ENCODE data around the gene GIMAP1.
A peak's percentile ranks its signal among the peaks of the same experiment; 100 is the strongest.
"Not testable (repeated sequence)": the region's sequence is repeated elsewhere in the genome, so short reads cannot be mapped to it uniquely, and the experiment has no call there.

GIMAP1 gene

GRCh38 chr7:150716368-150716767 lies at the start of gene GIMAP1:
Gene GIMAP1 (plus strand): TSS chr7:150716613. CDS start chr7:150719048, 2,435 bp downstream.
- DNase-seq (peak; percentile 58), ATAC-seq (peak; percentile 83)
- peak within 1 kb of the TSS; percentile 95 for H3K4me3 Mint-ChIP-seq
- peaks cover 14% of the 10 kb centered on the region for H3K9me3 Mint-ChIP-seq
- H3K4me1 Mint-ChIP-seq = peaks cover 64% of the 10 kb centered on the region
- peak within 1 kb of the TSS; percentile 90 for H3K27ac Mint-ChIP-seq
- no peaks in the 10 kb centered on the region for H3K27me3 Mint-ChIP-seq
- H3K36me3 Mint-ChIP-seq (ENCODE audit: low read depth) = peaks cover 40% of the 10 kb centered on the region

GRCh38 chr7:150668472-150668911 lies 47.9 kb upstream of the GIMAP1 start:
- H3K9me3 Mint-ChIP-seq = peaks cover 18% of the 10 kb centered on the region
- no peaks in the 10 kb centered on the region for H3K27me3 Mint-ChIP-seq
- peak overlapping the region; percentile 99 for H3K27ac Mint-ChIP-seq
- ATAC-seq (peak; percentile 83), DNase-seq (peak; percentile 62)
- peak overlapping the region; percentile 56 for H3K4me3 Mint-ChIP-seq
- peaks cover 24% of the 10 kb centered on the region for H3K36me3 Mint-ChIP-seq (ENCODE audit: low read depth)
- peaks cover 85% of the 10 kb centered on the region for H3K4me1 Mint-ChIP-seq

GRCh38 chr7:150668977-150669376 lies 47.4 kb upstream of the GIMAP1 start:
- peaks cover 18% of the 10 kb centered on the region for H3K9me3 Mint-ChIP-seq
- ATAC-seq (no peak), DNase-seq (no peak)
- H3K4me3 Mint-ChIP-seq = peak overlapping the region; percentile 16
- H3K4me1 Mint-ChIP-seq = peaks cover 80% of the 10 kb centered on the region
- peaks cover 27% of the 10 kb centered on the region for H3K36me3 Mint-ChIP-seq (ENCODE audit: low read depth)
- no peaks in the 10 kb centered on the region for H3K27me3 Mint-ChIP-seq
- H3K27ac Mint-ChIP-seq = peak overlapping the region; percentile 99

GRCh38 chr7:150671798-150672585 lies 44.4 kb upstream of the GIMAP1 start:
- Mint-ChIP-seq H3K27ac (peak overlapping the region; percentile 22), H3K9me3 (peaks cover 22% of the 10 kb centered on the region), H3K4me1 (peaks cover 73% of the 10 kb centered on the region), H3K36me3 (ENCODE audit: low read depth) (peaks cover 23% of the 10 kb centered on the region)
- not testable (repeated sequence) for H3K27me3 Mint-ChIP-seq, DNase-seq, ATAC-seq, H3K4me3 Mint-ChIP-seq

GRCh38 chr7:150675714-150676113 lies 40.7 kb upstream of the GIMAP1 start:
- no peak for DNase-seq
- peaks cover 66% of the 10 kb centered on the region for H3K4me1 Mint-ChIP-seq
- no peak overlapping the region for H3K4me3 Mint-ChIP-seq
- no peaks in the 10 kb centered on the region for H3K27me3 Mint-ChIP-seq
- peak overlapping the region; percentile 32 for H3K27ac Mint-ChIP-seq
- peaks cover 19% of the 10 kb centered on the region for H3K9me3 Mint-ChIP-seq
- H3K36me3 Mint-ChIP-seq (ENCODE audit: low read depth) = peaks cover 24% of the 10 kb centered on the region
- ATAC-seq = no peak

- not testable (repeated sequence) for H3K27me3 Mint-ChIP-seq, DNase-seq, ATAC-seq
- Mint-ChIP-seq H3K36me3 (ENCODE audit: low read depth) (peaks cover 26% of the 10 kb centered on the region), H3K4me1 (peaks cover 66% of the 10 kb centered on the region), H3K4me3 (peak overlapping the region; percentile 44), H3K9me3 (peaks cover 19% of the 10 kb centered on the region), H3K27ac (peak overlapping the region; percentile 76)
Observed at GRCh38 chr7:150676276-150676675, 40.1 kb upstream of the GIMAP1 start.

- peak overlapping the region; percentile 76 for H3K27ac Mint-ChIP-seq
- peak; percentile 20 for ATAC-seq
Observed at GRCh38 chr7:150676854-150677253, 39.6 kb upstream of the GIMAP1 start.

GRCh38 chr7:150678601-150679000 lies 37.8 kb upstream of the GIMAP1 start:
- peaks cover 24% of the 10 kb centered on the region for H3K36me3 Mint-ChIP-seq (ENCODE audit: low read depth)
- not testable (repeated sequence) for ATAC-seq
- H3K27ac Mint-ChIP-seq = peak overlapping the region; percentile 61

More at GRCh38 chr7:150676854-150677253, 39.6 kb upstream of the GIMAP1 start:
- Mint-ChIP-seq H3K9me3 (peaks cover 19% of the 10 kb centered on the region), H3K4me3 (peak overlapping the region; percentile 44), H3K4me1 (peaks cover 68% of the 10 kb centered on the region), H3K36me3 (ENCODE audit: low read depth) (peaks cover 29% of the 10 kb centered on the region)
- H3K27me3 Mint-ChIP-seq, DNase-seq: not testable (repeated sequence)

GRCh38 chr7:150680364-150680763 lies 36.0 kb upstream of the GIMAP1 start:
- not testable (repeated sequence) for ATAC-seq, H3K4me3 Mint-ChIP-seq, H3K27me3 Mint-ChIP-seq, H3K27ac Mint-ChIP-seq, DNase-seq
- Mint-ChIP-seq H3K4me1 (peaks cover 85% of the 10 kb centered on the region), H3K36me3 (ENCODE audit: low read depth) (peaks cover 21% of the 10 kb centered on the region), H3K9me3 (peaks cover 13% of the 10 kb centered on the region)

More at GRCh38 chr7:150678601-150679000, 37.8 kb upstream of the GIMAP1 start:
- peak overlapping the region; percentile 58 for H3K4me3 Mint-ChIP-seq
- H3K4me1 Mint-ChIP-seq = peaks cover 75% of the 10 kb centered on the region
- peaks cover 16% of the 10 kb centered on the region for H3K9me3 Mint-ChIP-seq
- DNase-seq = peak; percentile 41
- not testable (repeated sequence) for H3K27me3 Mint-ChIP-seq

- Mint-ChIP-seq H3K9me3 (peaks cover 20% of the 10 kb centered on the region), H3K4me1 (peaks cover 73% of the 10 kb centered on the region), H3K27me3 (no peaks in the 10 kb centered on the region), H3K36me3 (ENCODE audit: low read depth) (peaks cover 49% of the 10 kb centered on the region), H3K4me3 (peak within 1 kb of the TSS; percentile 94), H3K27ac (peak within 1 kb of the TSS; percentile 98)
- DNase-seq (no peak), ATAC-seq (peak; percentile 88)
Observed at GRCh38 chr7:150685219-150686029, 31.0 kb upstream of the GIMAP1 start, which contains the start of gene GIMAP2. Gene GIMAP2 (plus strand): TSS chr7:150685706. CDS start chr7:150687060, 1,354 bp downstream.

- H3K36me3 Mint-ChIP-seq (ENCODE audit: low read depth) = peaks cover 54% of the 10 kb centered on the region
- peaks cover 27% of the 10 kb centered on the region for H3K9me3 Mint-ChIP-seq
- H3K4me1 Mint-ChIP-seq = peaks cover 72% of the 10 kb centered on the region
- peak overlapping the region; percentile 98 for H3K27ac Mint-ChIP-seq
- H3K27me3 Mint-ChIP-seq = no peaks in the 10 kb centered on the region
- DNase-seq = no peak
- no peak for ATAC-seq
- H3K4me3 Mint-ChIP-seq = peak overlapping the region; percentile 94
Observed at GRCh38 chr7:150686030-150686631, 30.3 kb upstream of the GIMAP1 start.

GRCh38 chr7:150688630-150689029 lies 27.8 kb upstream of the GIMAP1 start:
- Mint-ChIP-seq H3K4me1 (peaks cover 54% of the 10 kb centered on the region), H3K27me3 (no peaks in the 10 kb centered on the region), H3K4me3 (peak overlapping the region; percentile 94), H3K27ac (peak overlapping the region; percentile 98), H3K36me3 (ENCODE audit: low read depth) (peaks cover 67% of the 10 kb centered on the region), H3K9me3 (peaks cover 37% of the 10 kb centered on the region)
- DNase-seq (no peak), ATAC-seq (no peak)

- Mint-ChIP-seq H3K27me3 (no peaks in the 10 kb centered on the region), H3K9me3 (peaks cover 80% of the 10 kb centered on the region), H3K4me1 (peaks cover 4% of the 10 kb centered on the region), H3K27ac (no peak overlapping the region), H3K4me3 (no peak overlapping the region), H3K36me3 (ENCODE audit: low read depth) (peaks cover 54% of the 10 kb centered on the region)
- no peak for DNase-seq
- no peak for ATAC-seq
Observed at GRCh38 chr7:150695654-150696053, 20.8 kb upstream of the GIMAP1 start.

- DNase-seq (no peak), ATAC-seq (no peak)
- Mint-ChIP-seq H3K9me3 (peaks cover 72% of the 10 kb centered on the region), H3K4me3 (no peak overlapping the region), H3K4me1 (peaks cover 7% of the 10 kb centered on the region), H3K36me3 (ENCODE audit: low read depth) (peaks cover 46% of the 10 kb centered on the region), H3K27me3 (no peaks in the 10 kb centered on the region), H3K27ac (no peak overlapping the region)
Observed at GRCh38 chr7:150703209-150703608, 13.2 kb upstream of the GIMAP1 start.
